ENCODE results near the gene CHIT1.

CHIT1 gene

DNA sequence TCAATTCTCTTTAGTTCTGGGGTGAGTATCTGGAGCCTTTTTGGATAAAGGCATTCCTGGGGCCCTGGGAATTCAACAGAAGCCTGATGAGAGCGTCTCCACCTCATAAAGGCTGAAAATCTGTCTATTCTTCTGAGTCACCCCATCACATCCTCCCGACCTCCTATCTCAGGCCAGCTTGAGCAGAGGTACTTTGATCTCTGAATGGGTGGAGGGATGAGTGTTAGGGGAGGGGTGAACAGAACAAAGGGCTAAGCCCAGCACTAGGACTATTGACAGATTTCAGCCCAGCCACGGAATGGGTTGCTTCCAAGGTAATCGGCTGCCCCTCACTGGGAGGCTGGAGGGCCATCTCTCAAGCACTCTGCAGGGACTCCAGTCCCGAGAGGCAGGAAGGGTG is 51.4 kb downstream of the CHIT1 start:
- TF ChIP-seq, protein P1, sequence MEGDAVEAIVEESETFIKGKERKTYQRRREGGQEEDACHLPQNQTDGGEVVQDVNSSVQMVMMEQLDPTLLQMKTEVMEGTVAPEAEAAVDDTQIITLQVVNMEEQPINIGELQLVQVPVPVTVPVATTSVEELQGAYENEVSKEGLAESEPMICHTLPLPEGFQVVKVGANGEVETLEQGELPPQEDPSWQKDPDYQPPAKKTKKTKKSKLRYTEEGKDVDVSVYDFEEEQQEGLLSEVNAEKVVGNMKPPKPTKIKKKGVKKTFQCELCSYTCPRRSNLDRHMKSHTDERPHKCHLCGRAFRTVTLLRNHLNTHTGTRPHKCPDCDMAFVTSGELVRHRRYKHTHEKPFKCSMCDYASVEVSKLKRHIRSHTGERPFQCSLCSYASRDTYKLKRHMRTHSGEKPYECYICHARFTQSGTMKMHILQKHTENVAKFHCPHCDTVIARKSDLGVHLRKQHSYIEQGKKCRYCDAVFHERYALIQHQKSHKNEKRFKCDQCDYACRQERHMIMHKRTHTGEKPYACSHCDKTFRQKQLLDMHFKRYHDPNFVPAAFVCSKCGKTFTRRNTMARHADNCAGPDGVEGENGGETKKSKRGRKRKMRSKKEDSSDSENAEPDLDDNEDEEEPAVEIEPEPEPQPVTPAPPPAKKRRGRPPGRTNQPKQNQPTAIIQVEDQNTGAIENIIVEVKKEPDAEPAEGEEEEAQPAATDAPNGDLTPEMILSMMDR (IDR thresholded peaks at IDR 0.05), result no peak

DNA sequence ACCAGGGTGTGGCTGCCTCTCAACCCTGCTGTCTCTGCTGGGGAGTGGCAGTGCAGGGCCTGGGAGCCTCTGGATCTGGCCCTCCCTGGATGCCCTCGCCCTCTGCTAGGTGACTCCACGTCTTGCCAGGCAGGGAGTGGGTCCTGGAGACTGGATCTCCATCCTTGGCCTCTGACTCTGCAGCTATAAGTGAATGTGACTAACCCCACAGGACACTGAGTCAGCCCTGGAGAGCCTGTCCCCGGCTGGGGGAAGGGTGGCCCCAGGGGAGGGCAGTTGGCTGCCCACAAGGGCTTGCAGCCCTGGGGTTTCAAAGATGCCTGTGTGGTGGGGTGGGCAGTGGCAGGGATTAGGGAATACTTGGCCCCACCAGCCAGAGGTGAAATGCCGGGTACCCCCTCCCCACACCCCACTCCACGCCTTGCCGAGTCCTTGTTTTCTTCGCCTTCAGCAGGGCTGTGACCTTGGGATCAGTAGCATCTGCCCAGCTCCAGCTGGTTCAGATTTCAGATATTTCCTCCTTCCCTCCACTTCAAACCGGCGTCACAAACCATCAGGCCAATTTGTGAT is 51.9 kb downstream of the CHIT1 start:
- TF ChIP-seq, protein P1 (IDR thresholded peaks at IDR 0.05), result no peak

DNA sequence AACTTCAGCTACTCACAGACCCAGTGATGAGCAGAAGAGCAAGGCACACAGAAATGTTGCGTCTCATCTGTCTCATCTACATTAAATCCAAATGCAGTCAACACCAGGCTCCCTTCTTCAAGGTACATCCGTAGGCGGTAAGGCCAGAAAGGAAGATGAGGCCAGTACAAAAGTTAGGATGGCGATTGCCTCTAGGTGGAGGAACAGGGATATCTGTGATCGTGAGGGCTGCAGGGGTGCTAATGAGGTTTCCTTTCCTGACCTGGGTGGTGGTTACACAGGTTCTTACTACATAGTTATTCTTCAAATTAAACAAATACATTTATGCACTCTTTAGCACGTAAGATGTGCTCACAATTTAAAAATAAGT is 52.5 kb downstream of the CHIT1 start:
- TF ChIP-seq, protein P1 (IDR thresholded peaks at IDR 0.05), result no peak

DNA sequence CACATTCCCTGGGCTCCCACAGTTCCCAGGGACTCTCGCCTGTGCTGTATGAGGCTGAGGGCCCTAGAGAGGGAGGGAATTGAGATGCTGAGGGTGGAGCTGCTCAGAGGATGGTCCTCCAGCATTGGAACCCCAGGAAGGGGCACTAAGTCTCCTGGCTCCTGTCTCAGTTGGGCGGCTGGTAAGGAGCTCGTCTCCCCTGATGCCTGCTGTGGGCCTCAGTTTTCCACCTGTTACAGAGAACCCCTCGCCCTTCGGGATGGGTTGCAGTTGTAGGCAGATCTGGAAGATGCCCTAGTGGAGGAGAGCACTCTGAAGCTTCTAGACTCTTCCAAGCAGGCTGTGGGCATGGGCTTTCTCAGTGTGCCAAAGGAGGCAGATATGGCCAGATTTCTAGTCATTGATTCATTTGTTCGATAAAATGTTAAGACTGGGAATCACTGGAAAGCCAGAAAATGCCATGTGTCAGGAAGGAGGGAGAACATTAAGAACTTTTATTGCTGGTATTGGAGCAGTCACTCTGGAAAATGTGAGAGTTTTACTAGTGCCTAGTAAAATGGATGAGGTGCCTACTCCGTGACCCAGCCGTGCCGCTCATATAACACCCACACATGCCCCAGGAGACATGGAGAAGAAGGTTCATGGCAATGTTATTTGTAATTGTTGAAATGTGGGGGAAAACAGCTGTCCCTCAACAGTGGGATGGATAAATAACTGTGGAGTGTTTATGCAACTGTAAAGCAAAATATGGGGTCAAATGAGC is 53.0 kb downstream of the CHIT1 start:
- TF ChIP-seq, protein P1 (IDR thresholded peaks at IDR 0.05), result no peak

DNA sequence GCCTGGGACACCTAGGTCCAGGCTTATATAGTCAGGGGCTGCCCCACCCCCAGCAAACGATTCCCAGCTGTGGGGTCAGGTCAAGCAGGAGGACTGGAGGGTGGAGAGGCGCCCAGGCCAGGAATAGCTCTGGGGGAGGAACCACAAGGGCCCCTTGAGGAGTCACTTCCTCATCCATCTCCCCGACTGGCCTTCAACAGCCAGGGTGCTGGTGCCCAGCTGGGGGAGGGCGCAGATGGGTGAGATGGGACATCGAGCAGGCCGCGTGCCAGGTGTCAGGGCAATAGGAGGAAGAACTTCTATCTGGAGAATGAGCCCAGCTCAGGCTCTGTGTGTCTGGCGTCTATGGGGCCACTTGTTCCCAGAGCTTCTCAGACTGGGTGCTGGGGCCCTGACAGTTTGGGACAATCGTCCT is 53.6 kb downstream of the CHIT1 start:
- TF ChIP-seq, protein P1 (IDR thresholded peaks at IDR 0.05), result no peak

DNA sequence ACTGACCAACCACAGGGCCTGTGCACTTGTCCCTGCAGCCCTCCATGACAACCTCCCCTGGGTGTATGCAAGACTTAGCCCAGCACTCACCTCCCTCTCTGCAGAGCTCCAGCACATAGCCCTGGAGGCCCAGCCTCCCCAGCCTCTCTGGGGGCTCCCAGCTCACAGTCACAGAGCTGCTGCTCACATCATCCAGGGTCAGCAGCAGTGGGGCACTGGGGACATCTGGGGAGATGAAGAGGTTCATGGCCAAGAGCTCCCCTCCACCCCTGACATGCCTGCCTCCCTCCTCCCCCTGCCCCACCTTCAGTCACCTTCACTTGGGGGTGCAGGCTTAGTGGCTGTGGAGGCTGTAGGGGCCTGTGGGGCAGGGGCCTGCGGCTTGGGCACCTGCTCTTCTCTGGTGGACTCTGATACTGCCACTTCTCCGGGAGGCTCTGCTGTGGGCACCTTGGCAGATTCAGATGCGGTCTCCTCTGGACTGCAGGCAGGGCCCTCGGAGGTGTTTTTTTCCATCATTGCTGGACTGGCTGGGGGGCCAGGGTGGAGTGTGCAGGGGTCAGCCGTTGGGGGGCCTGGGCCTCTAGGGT is 54.1 kb downstream of the CHIT1 start, which contains the start of gene MYBPH:
Gene MYBPH, minus strand, starts transcription at position 590 of the 590 bp plus-strand sequence. Its CDS starts 71 bp downstream, at position 519.
- TF ChIP-seq, protein P1 (IDR thresholded peaks at IDR 0.05), result no peak

DNA sequence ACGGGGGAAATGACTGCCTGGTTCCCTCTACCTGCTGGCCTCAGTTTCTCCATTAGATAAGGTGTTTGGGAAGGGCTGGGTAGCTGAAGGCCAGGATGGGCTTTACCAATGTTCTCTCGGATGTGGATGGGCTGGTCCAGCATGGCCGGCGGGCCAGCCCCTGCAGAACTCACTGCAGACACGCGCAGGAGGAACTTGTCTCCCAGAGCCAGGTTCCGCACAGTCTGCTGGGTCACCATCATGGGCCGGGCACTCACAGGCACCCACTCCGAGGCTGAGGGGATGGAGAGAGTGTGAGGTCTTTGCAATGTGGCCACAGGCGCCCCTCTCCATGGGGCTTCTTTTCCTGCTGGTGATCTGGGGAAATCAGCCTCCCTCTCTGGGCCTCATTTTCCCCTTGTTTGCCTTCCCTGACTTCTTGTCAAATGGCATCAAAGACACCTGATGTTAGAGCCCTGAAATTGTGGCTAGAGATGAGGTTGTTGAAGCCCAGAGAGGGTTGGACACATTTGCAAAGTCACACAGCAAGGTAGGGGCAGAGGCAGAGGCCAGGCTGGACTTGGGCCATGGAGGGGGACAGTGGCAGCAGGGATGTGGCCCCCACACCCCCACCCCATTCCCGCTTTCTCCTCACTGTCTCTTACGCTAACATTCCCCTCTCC is 55.0 kb downstream of the CHIT1 start:
- TF ChIP-seq, protein P1 (IDR thresholded peaks at IDR 0.05), result no peak

Measured in LNCAP (cell line).